ENCODE measurements around the gene RAB5B. TPM values are rescaled to one million over a fixed set of nuclear protein-coding genes. Genes with fewer than 3 reads are reported as not detected.
A peak's percentile ranks its signal among the peaks of the same experiment; 100 is the strongest.

Gene RAB5B
- total and polyA plus RNA-seq, 2 donors: 57.5 to 114 TPM

GRCh38 chr12:55933799-55934742 lies 39.8 kb upstream of the RAB5B start:
- no peak overlapping the region for H3K4me3 ChIP-seq (ENCODE audit: low read depth, low read length)
- 97% methylated on average over 1 of the region's 1 CpG for WGBS
- no peaks in the 10 kb centered on the region for H3K36me3 ChIP-seq (ENCODE audit: insufficient read depth)
- no peak for DNase-seq (ENCODE audit: extremely low spot score)
- no peak overlapping the region for H3K27ac ChIP-seq (ENCODE audit: low read depth)
- peaks cover 2% of the 10 kb centered on the region for H3K4me1 ChIP-seq (ENCODE audit: insufficient read depth)

DNA sequence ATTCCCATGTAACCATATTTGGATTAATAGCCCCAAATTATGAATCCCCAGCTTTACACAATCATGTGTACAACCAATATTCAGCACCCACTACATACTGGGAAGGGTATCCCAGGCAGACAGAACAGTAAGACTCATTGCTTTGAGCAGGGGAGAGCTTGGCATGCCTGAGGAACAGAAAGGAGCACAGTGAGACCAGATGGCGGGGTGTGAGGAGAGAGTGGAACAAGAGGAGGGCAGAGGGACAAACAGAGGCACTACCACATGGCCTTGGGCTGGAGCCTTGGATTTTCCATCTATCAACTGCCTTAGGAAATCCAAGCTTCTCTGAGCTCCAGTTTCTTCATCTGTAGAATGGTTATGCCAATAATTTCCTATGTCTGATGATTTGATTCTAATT lies 39.1 kb upstream of the RAB5B start:
- no peaks in the 10 kb centered on the region for H3K36me3 ChIP-seq (ENCODE audit: insufficient read depth)
- H3K27ac ChIP-seq (ENCODE audit: low read depth): no peak overlapping the region
- H3K4me1 ChIP-seq (ENCODE audit: insufficient read depth): peaks cover 2% of the 10 kb centered on the region
- no peak for DNase-seq (ENCODE audit: extremely low spot score)
- no peak overlapping the region for H3K4me3 ChIP-seq (ENCODE audit: low read depth, low read length)
- WGBS: 91% methylated on average over 1 of the region's 1 CpG

GRCh38 chr12:55935738-55936151 lies 38.1 kb upstream of the RAB5B start:
- H3K27ac ChIP-seq (ENCODE audit: low read depth): peak overlapping the region; percentile 56
- peaks cover 2% of the 10 kb centered on the region for H3K4me1 ChIP-seq (ENCODE audit: insufficient read depth)
- H3K4me3 ChIP-seq (ENCODE audit: low read depth, low read length): no peak overlapping the region
- DNase-seq (ENCODE audit: extremely low spot score): no peak
- WGBS: 39% methylated on average over 26 of the region's 26 CpGs
- no peaks in the 10 kb centered on the region for H3K36me3 ChIP-seq (ENCODE audit: insufficient read depth)

DNA sequence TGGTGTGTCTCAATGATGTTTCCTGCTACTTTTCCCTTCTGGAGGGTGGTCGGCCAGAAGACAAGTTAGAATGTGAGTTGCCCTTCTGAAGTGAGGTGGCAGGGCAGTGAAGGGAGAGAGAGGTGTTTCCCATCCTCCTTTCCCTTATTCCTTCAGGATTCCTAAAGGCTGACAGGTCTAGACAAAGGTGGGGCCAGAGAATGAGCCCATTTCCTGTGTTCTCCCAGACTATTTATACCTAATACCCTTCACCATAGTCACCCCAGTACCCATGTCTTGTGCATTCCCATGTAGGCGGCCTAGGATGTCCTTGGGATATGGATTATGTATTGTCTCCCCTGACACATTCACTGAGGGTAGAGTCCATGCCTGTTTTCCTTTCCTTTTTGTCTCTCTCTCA lies 35.9 kb upstream of the RAB5B start:
- no peaks in the 10 kb centered on the region for H3K36me3 ChIP-seq (ENCODE audit: insufficient read depth)
- H3K4me1 ChIP-seq (ENCODE audit: insufficient read depth): peaks cover 2% of the 10 kb centered on the region
- DNase-seq (ENCODE audit: extremely low spot score): no peak
- no peak overlapping the region for H3K27ac ChIP-seq (ENCODE audit: low read depth)
- H3K4me3 ChIP-seq (ENCODE audit: low read depth, low read length): no peak overlapping the region
- 87% methylated on average over 2 of the region's 2 CpGs for WGBS

- no peak for DNase-seq (ENCODE audit: extremely low spot score)
- Histone ChIP-seq H3K27ac (ENCODE audit: low read depth) (no peak overlapping the region), H3K4me1 (ENCODE audit: insufficient read depth) (peaks cover 1% of the 10 kb centered on the region), H3K4me3 (ENCODE audit: low read depth, low read length) (no peak overlapping the region), H3K36me3 (ENCODE audit: insufficient read depth) (no peaks in the 10 kb centered on the region)
- 94% methylated on average over 8 of the region's 8 CpGs for WGBS
Observed at GRCh38 chr12:55938826-55939501, 34.9 kb upstream of the RAB5B start.

DNA sequence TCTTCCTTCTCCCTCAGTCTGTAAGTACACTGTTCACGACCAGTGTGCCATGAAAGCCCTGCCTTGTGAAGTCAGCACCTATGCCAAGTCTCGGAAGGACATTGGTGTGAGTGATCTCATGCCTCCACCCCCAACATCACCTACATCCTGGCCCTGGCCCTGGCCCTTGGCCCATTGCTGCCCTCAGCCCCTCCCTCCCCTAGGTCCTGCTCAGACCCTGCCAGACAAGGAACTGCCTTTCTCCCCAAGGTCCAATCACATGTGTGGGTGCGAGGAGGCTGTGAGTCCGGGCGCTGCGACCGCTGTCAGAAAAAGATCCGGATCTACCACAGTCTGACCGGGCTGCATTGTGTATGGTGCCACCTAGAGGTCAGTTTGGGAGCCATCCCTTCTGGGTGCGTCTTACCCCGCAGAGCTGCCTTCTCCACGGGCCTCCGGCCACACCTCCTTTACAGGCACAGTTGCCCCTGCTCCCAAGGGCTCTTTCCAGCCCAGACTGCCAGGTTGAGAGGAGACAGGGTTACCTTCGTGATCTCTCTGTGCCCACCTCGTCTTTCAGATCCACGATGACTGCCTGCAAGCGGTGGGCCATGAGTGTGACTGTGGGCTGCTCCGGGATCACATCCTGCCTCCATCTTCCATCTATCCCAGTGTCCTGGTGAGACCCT lies 33.7 kb upstream of the RAB5B start:
- 12% methylated on average over 18 of the region's 18 CpGs for WGBS
- Histone ChIP-seq H3K4me1 (ENCODE audit: insufficient read depth) (no peaks in the 10 kb centered on the region), H3K27ac (ENCODE audit: low read depth) (no peak overlapping the region), H3K4me3 (ENCODE audit: low read depth, low read length) (no peak overlapping the region), H3K36me3 (ENCODE audit: insufficient read depth) (no peaks in the 10 kb centered on the region)
- peak; percentile 65 for DNase-seq (ENCODE audit: extremely low spot score)

DNA sequence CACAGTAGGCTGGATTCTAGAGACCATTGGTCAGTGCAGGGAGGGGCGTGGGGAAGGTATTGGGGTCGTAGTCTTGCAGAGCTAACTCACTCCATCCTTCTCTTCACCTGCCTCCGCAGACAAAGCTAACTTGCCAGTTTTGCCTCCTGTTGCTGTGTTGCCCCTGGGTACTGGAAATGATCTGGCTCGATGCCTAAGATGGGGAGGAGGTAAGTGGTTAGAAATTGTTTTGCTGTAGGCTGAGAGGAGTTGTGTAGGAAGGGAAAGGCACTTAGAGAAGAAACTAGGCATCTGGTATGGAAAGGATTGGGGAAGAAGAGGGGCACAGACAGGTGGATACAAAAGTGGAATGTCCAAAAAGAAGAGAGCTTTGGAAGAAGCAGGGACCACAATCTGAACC lies 31.8 kb upstream of the RAB5B start:
- DNase-seq (ENCODE audit: extremely low spot score): no peak
- H3K36me3 ChIP-seq (ENCODE audit: insufficient read depth): no peaks in the 10 kb centered on the region
- no peak overlapping the region for H3K27ac ChIP-seq (ENCODE audit: low read depth)
- no peak overlapping the region for H3K4me3 ChIP-seq (ENCODE audit: low read depth, low read length)
- 91% methylated on average over 4 of the region's 4 CpGs for WGBS
- no peaks in the 10 kb centered on the region for H3K4me1 ChIP-seq (ENCODE audit: insufficient read depth)

GRCh38 chr12:55942577-55943136 lies 31.2 kb upstream of the RAB5B start:
- Histone ChIP-seq H3K27ac (ENCODE audit: low read depth) (no peak overlapping the region), H3K4me1 (ENCODE audit: insufficient read depth) (no peaks in the 10 kb centered on the region), H3K4me3 (ENCODE audit: low read depth, low read length) (no peak overlapping the region), H3K36me3 (ENCODE audit: insufficient read depth) (no peaks in the 10 kb centered on the region)
- DNase-seq (ENCODE audit: extremely low spot score): no peak
- WGBS: 98% methylated on average over 1 of the region's 1 CpG

- H3K27ac ChIP-seq (ENCODE audit: low read depth): no peak overlapping the region
- no peak overlapping the region for H3K4me3 ChIP-seq (ENCODE audit: low read depth, low read length)
- no peak for DNase-seq (ENCODE audit: extremely low spot score)
- H3K4me1 ChIP-seq (ENCODE audit: insufficient read depth): no peaks in the 10 kb centered on the region
- H3K36me3 ChIP-seq (ENCODE audit: insufficient read depth): peaks cover 1% of the 10 kb centered on the region
- 81% methylated on average over 6 of the region's 6 CpGs for WGBS
Observed at GRCh38 chr12:55946553-55946952, 27.3 kb upstream of the RAB5B start.

DNA sequence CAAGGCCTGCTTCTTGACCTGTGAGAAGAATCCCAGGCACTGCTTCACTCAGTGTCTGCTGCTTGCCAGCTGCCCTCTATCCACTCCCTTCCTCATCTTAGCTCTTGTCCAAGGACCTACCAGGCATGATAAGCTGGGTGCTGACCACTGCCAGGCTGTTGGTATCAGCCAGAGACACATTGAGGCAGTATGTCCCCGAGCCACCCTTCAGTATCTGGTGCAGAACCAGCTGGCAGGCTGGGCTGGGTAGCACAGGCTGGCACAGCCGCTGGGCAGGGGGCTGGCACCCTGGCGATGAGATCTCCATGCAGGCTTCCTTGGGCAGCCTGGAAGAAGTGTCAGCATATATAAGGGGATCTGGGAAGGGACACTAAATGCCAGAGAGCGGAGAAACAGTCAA lies 18.5 kb upstream of the RAB5B start:
- no peak overlapping the region for H3K27ac ChIP-seq (ENCODE audit: low read depth)
- no peaks in the 10 kb centered on the region for H3K36me3 ChIP-seq (ENCODE audit: insufficient read depth)
- DNase-seq (ENCODE audit: extremely low spot score): no peak
- WGBS: 88% methylated on average over 4 of the region's 4 CpGs
- H3K4me1 ChIP-seq (ENCODE audit: insufficient read depth): no peaks in the 10 kb centered on the region
- H3K4me3 ChIP-seq (ENCODE audit: low read depth, low read length): no peak overlapping the region

GRCh38 chr12:55955800-55956508 lies 17.9 kb upstream of the RAB5B start:
- 71% methylated on average over 6 of the region's 6 CpGs for WGBS
- DNase-seq (ENCODE audit: extremely low spot score): no peak
- Histone ChIP-seq H3K4me3 (ENCODE audit: low read depth, low read length) (no peak overlapping the region), H3K36me3 (ENCODE audit: insufficient read depth) (no peaks in the 10 kb centered on the region), H3K27ac (ENCODE audit: low read depth) (no peak overlapping the region), H3K4me1 (ENCODE audit: insufficient read depth) (no peaks in the 10 kb centered on the region)

DNA sequence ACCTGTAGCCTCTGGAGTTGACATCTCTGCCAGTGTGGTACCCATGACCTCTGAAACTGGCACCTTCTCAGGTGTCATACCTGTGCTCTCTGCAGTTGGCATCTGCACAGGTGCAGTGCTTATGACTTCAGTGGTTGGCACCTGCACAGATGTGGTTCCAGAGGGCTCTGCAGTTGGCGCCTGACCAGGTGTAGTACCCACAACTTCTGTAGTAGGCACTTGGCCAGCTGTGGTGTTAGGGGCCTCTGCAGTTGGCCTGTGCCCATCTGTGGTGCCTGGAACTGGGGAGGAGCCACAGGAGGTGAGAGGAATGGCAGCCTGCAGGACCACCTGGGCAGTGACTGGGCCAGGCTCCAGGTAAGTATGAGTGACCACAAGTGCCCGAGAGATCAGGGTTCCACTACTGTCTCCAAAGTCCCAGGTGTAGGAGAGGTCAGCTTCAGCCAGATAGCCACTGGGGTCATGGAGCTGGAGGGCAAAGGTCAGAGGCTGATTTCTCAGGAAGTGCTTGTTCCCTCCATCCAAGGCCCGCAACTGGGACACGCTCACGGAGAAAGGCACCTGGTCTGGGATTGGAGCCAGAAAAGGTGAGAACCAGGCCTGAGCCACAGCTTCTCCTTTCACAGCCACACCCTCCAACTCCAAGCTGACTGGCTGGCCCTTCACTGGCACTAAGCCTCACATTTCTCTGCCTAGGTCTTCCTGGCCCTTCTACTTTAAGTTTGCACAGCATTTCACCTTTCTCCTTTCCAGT lies 16.6 kb upstream of the RAB5B start:
- DNase-seq (ENCODE audit: extremely low spot score): no peak
- Histone ChIP-seq H3K4me1 (ENCODE audit: insufficient read depth) (no peaks in the 10 kb centered on the region), H3K36me3 (ENCODE audit: insufficient read depth) (no peaks in the 10 kb centered on the region), H3K4me3 (ENCODE audit: low read depth, low read length) (no peak overlapping the region), H3K27ac (ENCODE audit: low read depth) (no peak overlapping the region)
- WGBS: 88% methylated on average over 5 of the region's 5 CpGs

Measured in urinary bladder (tissue), 4 donors.